Measurements from ENCODE around the gene KCNMA1.

The KCNMA1 gene

GRCh38 chr10:77486517-77486916 lies 151.1 kb downstream of the KCNMA1 start:
- H3K4me1 ChIP-seq (ENCODE audit: control insufficient read depth, insufficient read depth, low read length): peaks cover 9% of the 10 kb centered on the region

GRCh38 chr10:77485847-77486246 lies 151.8 kb downstream of the KCNMA1 start:
- Histone ChIP-seq H3K27ac (ENCODE audit: low read length) (no peak overlapping the region), H3K27me3 (ENCODE audit: control insufficient read depth in 1 of 2, insufficient read depth in 2 of 2, low read length in 2 of 2) (no peaks in the 10 kb centered on the region), H3K4me1 (ENCODE audit: control insufficient read depth, insufficient read depth, low read length) (peaks cover 8% of the 10 kb centered on the region), H3K9ac (ENCODE audit: low read length in 2 of 2) (no peak overlapping the region), H3K36me3 (ENCODE audit: control insufficient read depth in 2 of 2, insufficient read depth in 2 of 2, low read length in 2 of 2) (peaks cover 0 to 4% of the 10 kb centered on the region in 2 donors), H3K9me3 (ENCODE audit: control insufficient read depth in 2 of 2, low read length in 2 of 2) (no peaks in the 10 kb centered on the region), H3K4me3 (ENCODE audit: low read length in 2 of 2) (no peak overlapping the region)

More at GRCh38 chr10:77486517-77486916, 151.1 kb downstream of the KCNMA1 start:
- no peaks in the 10 kb centered on the region for H3K27me3 ChIP-seq (ENCODE audit: control insufficient read depth in 1 of 2, insufficient read depth in 2 of 2, low read length in 2 of 2)
- peaks cover 0 to 4% of the 10 kb centered on the region in 2 donors for H3K36me3 ChIP-seq (ENCODE audit: control insufficient read depth in 2 of 2, insufficient read depth in 2 of 2, low read length in 2 of 2)
- H3K4me3 ChIP-seq (ENCODE audit: low read length in 2 of 2): no peak overlapping the region
- H3K9me3 ChIP-seq (ENCODE audit: control insufficient read depth in 2 of 2, low read length in 2 of 2): no peaks in the 10 kb centered on the region
- H3K9ac ChIP-seq (ENCODE audit: low read length in 2 of 2): no peak overlapping the region
- no peak overlapping the region for H3K27ac ChIP-seq (ENCODE audit: low read length)

GRCh38 chr10:77482072-77482471 lies 155.5 kb downstream of the KCNMA1 start:
- Histone ChIP-seq H3K9me3 (ENCODE audit: control insufficient read depth in 2 of 2, low read length in 2 of 2) (no peaks in the 10 kb centered on the region), H3K27ac (ENCODE audit: low read length) (no peak overlapping the region), H3K4me1 (ENCODE audit: control insufficient read depth, insufficient read depth, low read length) (peaks cover 16% of the 10 kb centered on the region), H3K27me3 (ENCODE audit: control insufficient read depth in 1 of 2, insufficient read depth in 2 of 2, low read length in 2 of 2) (no peaks in the 10 kb centered on the region), H3K36me3 (ENCODE audit: control insufficient read depth in 2 of 2, insufficient read depth in 2 of 2, low read length in 2 of 2) (no peaks in the 10 kb centered on the region), H3K4me3 (ENCODE audit: low read length in 2 of 2) (no peak overlapping the region), H3K9ac (ENCODE audit: low read length in 2 of 2) (no peak overlapping the region)

- H3K27me3 ChIP-seq (ENCODE audit: control insufficient read depth in 1 of 2, insufficient read depth in 2 of 2, low read length in 2 of 2): no peaks in the 10 kb centered on the region
- no peak overlapping the region for H3K27ac ChIP-seq (ENCODE audit: low read length)
- no peak overlapping the region for H3K9ac ChIP-seq (ENCODE audit: low read length in 2 of 2)
- no peaks in the 10 kb centered on the region for H3K36me3 ChIP-seq (ENCODE audit: control insufficient read depth in 2 of 2, insufficient read depth in 2 of 2, low read length in 2 of 2)
- H3K4me3 ChIP-seq (ENCODE audit: low read length in 2 of 2): no peak overlapping the region
- peaks cover 12% of the 10 kb centered on the region for H3K4me1 ChIP-seq (ENCODE audit: control insufficient read depth, insufficient read depth, low read length)
- no peaks in the 10 kb centered on the region for H3K9me3 ChIP-seq (ENCODE audit: control insufficient read depth in 2 of 2, low read length in 2 of 2)
Observed at GRCh38 chr10:77479586-77479985, 158.0 kb downstream of the KCNMA1 start.

GRCh38 chr10:77478962-77479359 lies 158.6 kb downstream of the KCNMA1 start:
- Histone ChIP-seq H3K4me3 (ENCODE audit: low read length in 2 of 2) (no peak overlapping the region), H3K27ac (ENCODE audit: low read length) (no peak overlapping the region), H3K27me3 (ENCODE audit: control insufficient read depth in 1 of 2, insufficient read depth in 2 of 2, low read length in 2 of 2) (no peaks in the 10 kb centered on the region), H3K9ac (ENCODE audit: low read length in 2 of 2) (no peak overlapping the region), H3K36me3 (ENCODE audit: control insufficient read depth in 2 of 2, insufficient read depth in 2 of 2, low read length in 2 of 2) (no peaks in the 10 kb centered on the region), H3K4me1 (ENCODE audit: control insufficient read depth, insufficient read depth, low read length) (peaks cover 12% of the 10 kb centered on the region), H3K9me3 (ENCODE audit: control insufficient read depth in 2 of 2, low read length in 2 of 2) (no peaks in the 10 kb centered on the region)

DNA sequence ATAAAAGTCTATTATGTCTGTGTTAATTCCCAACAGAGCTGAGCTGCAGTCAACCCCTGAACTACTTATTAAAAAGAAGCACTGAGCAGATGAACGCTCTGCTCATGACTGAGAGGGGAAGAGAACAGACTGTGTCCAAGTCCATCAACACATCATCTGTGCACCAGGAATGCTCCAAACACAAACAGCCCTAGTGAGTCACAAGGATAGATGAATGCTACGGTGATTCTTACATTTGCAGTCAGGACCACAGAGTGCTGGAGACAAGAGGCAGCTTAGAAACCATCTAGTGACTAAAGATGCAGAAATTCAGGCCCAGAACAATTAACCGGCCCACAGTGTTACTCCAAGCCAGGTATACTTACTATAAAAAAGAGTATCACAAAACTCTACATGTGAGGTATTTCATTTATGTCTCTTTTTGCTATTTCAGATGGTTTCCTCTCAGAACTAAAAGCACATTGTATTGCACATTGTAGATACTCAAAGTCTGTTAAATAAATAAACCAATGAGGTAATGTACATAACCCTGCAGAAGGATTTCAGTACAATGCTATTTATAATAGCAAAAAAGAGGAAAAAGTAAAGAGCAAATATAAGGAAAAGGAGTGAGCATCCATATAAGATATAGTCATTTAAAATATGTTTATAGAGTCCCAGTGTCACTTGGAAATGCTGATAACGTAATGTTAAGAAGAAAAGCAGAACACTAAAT lies 159.2 kb downstream of the KCNMA1 start:
- Histone ChIP-seq H3K9me3 (ENCODE audit: control insufficient read depth in 2 of 2, low read length in 2 of 2) (no peaks in the 10 kb centered on the region), H3K4me1 (ENCODE audit: control insufficient read depth, insufficient read depth, low read length) (peaks cover 12% of the 10 kb centered on the region), H3K9ac (ENCODE audit: low read length in 2 of 2) (no peak overlapping the region), H3K27ac (ENCODE audit: low read length) (no peak overlapping the region), H3K4me3 (ENCODE audit: low read length in 2 of 2) (no peak overlapping the region), H3K36me3 (ENCODE audit: control insufficient read depth in 2 of 2, insufficient read depth in 2 of 2, low read length in 2 of 2) (no peaks in the 10 kb centered on the region), H3K27me3 (ENCODE audit: control insufficient read depth in 1 of 2, insufficient read depth in 2 of 2, low read length in 2 of 2) (no peaks in the 10 kb centered on the region)

DNA sequence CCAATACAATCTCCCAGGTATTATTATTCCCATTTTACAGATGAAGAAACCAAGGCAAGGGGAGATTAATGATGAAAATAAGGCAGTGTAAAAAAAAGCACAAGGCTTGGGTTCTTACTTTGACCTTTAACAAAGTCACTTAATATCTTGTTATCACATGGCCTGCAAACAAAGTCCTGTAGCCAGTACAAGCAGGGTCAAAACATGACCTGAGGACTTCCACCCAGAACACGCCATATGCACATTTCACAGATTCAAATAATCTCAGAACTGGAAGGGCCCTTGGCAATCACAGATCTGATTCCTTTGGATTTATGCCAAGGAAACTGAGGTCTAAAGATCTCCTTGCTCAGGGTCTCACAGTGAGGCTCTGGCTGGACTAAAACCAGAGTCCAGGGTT lies 162.1 kb downstream of the KCNMA1 start:
- no peaks in the 10 kb centered on the region for H3K9me3 ChIP-seq (ENCODE audit: control insufficient read depth in 2 of 2, low read length in 2 of 2)
- H3K27me3 ChIP-seq (ENCODE audit: control insufficient read depth in 1 of 2, insufficient read depth in 2 of 2, low read length in 2 of 2): no peaks in the 10 kb centered on the region
- peaks cover 18% of the 10 kb centered on the region for H3K4me1 ChIP-seq (ENCODE audit: control insufficient read depth, insufficient read depth, low read length)
- no peak overlapping the region for H3K4me3 ChIP-seq (ENCODE audit: low read length in 2 of 2)
- H3K36me3 ChIP-seq (ENCODE audit: control insufficient read depth in 2 of 2, insufficient read depth in 2 of 2, low read length in 2 of 2): no peaks in the 10 kb centered on the region
- no peak overlapping the region for H3K9ac ChIP-seq (ENCODE audit: low read length in 2 of 2)
- H3K27ac ChIP-seq (ENCODE audit: low read length): no peak overlapping the region

GRCh38 chr10:77474939-77475338 lies 162.7 kb downstream of the KCNMA1 start:
- Histone ChIP-seq H3K9me3 (ENCODE audit: control insufficient read depth in 2 of 2, low read length in 2 of 2) (no peaks in the 10 kb centered on the region), H3K27ac (ENCODE audit: low read length) (no peak overlapping the region), H3K4me1 (ENCODE audit: control insufficient read depth, insufficient read depth, low read length) (peaks cover 18% of the 10 kb centered on the region), H3K4me3 (ENCODE audit: low read length in 2 of 2) (no peak overlapping the region), H3K27me3 (ENCODE audit: control insufficient read depth in 1 of 2, insufficient read depth in 2 of 2, low read length in 2 of 2) (no peaks in the 10 kb centered on the region), H3K36me3 (ENCODE audit: control insufficient read depth in 2 of 2, insufficient read depth in 2 of 2, low read length in 2 of 2) (no peaks in the 10 kb centered on the region), H3K9ac (ENCODE audit: low read length in 2 of 2) (no peak overlapping the region)

GRCh38 chr10:77474386-77474785 lies 163.2 kb downstream of the KCNMA1 start:
- Histone ChIP-seq H3K4me3 (ENCODE audit: low read length in 2 of 2) (no peak overlapping the region), H3K27me3 (ENCODE audit: control insufficient read depth in 1 of 2, insufficient read depth in 2 of 2, low read length in 2 of 2) (no peaks in the 10 kb centered on the region), H3K9ac (ENCODE audit: low read length in 2 of 2) (no peak overlapping the region), H3K4me1 (ENCODE audit: control insufficient read depth, insufficient read depth, low read length) (peaks cover 18% of the 10 kb centered on the region), H3K9me3 (ENCODE audit: control insufficient read depth in 2 of 2, low read length in 2 of 2) (no peaks in the 10 kb centered on the region), H3K36me3 (ENCODE audit: control insufficient read depth in 2 of 2, insufficient read depth in 2 of 2, low read length in 2 of 2) (no peaks in the 10 kb centered on the region), H3K27ac (ENCODE audit: low read length) (no peak overlapping the region)

DNA sequence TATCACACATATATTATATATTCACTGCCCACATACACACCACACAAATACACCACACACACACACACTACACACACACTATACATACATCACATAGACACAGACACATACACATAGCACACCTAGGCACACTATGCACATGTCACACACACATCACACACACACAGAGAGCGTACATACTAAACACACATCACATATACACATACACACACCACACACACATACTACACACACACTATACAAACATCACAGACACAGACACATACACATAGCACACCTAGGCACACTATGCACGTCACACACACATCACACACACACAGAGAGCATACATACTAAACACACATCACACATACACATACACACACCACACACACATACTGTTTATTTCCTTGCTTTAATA lies 165.5 kb downstream of the KCNMA1 start:
- no peak overlapping the region for H3K4me3 ChIP-seq (ENCODE audit: low read length in 2 of 2)
- no peak overlapping the region for H3K9ac ChIP-seq (ENCODE audit: low read length in 2 of 2)
- H3K36me3 ChIP-seq (ENCODE audit: control insufficient read depth in 2 of 2, insufficient read depth in 2 of 2, low read length in 2 of 2): no peaks in the 10 kb centered on the region
- H3K27ac ChIP-seq (ENCODE audit: low read length): no peak overlapping the region
- no peaks in the 10 kb centered on the region for H3K9me3 ChIP-seq (ENCODE audit: control insufficient read depth in 2 of 2, low read length in 2 of 2)
- H3K4me1 ChIP-seq (ENCODE audit: control insufficient read depth, insufficient read depth, low read length): peaks cover 7% of the 10 kb centered on the region
- H3K27me3 ChIP-seq (ENCODE audit: control insufficient read depth in 1 of 2, insufficient read depth in 2 of 2, low read length in 2 of 2): no peaks in the 10 kb centered on the region

DNA sequence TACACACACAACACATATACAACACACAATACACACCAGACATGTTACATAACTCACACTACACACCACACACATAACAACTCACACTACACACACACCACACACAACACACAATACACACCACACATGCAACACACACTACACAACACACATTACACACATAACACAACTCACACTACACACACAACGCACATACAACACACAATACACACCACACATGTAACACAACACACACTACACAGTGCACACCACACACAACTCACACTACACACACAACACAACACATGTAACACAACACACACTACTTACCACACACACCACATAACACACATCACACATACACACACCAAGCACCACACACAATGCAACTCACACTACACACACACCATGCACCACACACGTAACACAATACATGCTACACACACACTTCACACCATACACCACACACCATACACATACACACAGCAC lies 166.5 kb downstream of the KCNMA1 start:
- Histone ChIP-seq H3K9ac (ENCODE audit: low read length in 2 of 2) (no peak overlapping the region), H3K27me3 (ENCODE audit: control insufficient read depth in 1 of 2, insufficient read depth in 2 of 2, low read length in 2 of 2) (no peaks in the 10 kb centered on the region), H3K4me3 (ENCODE audit: low read length in 2 of 2) (no peak overlapping the region), H3K4me1 (ENCODE audit: control insufficient read depth, insufficient read depth, low read length) (peaks cover 6% of the 10 kb centered on the region), H3K9me3 (ENCODE audit: control insufficient read depth in 2 of 2, low read length in 2 of 2) (no peaks in the 10 kb centered on the region), H3K27ac (ENCODE audit: low read length) (no peak overlapping the region), H3K36me3 (ENCODE audit: control insufficient read depth in 2 of 2, insufficient read depth in 2 of 2, low read length in 2 of 2) (no peaks in the 10 kb centered on the region)
